DND-41 (cell line): Measurements from ENCODE around the gene ATP6V0A1.
A peak's percentile ranks its signal among the peaks of the same experiment; 100 is the strongest.

ENCODE experiments used
- ATAC-seq: fragments of 200-7000 bp; cut with Tn5 transposase; 3 replicates; pipeline ENCODE4 v1.9.1; 2021; ENCODE audit warnings: low read depth; ENCODE audit not compliant: insufficient read depth
- DNase-seq: peaks from one replicate; pipeline ENCODE4 v3.0.0-alpha.2; 2020
- H2AFZ ChIP-seq: 2 replicates; pipeline ENCODE4 v1.6.0; 2012; ENCODE audit warnings: low read depth, low read length
- H3K27ac ChIP-seq: 2 replicates; pipeline ENCODE4 v1.5.1; 2012; ENCODE audit warnings: low read length, inconsistent platforms
- H3K27me3 ChIP-seq: fragments of 200-600 bp; sonication (generic); 2 replicates; pipeline ENCODE4 v1.6.0; 2012; ENCODE audit warnings: low read length, mild to moderate bottlenecking, inconsistent platforms; ENCODE audit not compliant: insufficient read depth, poor library complexity
- H3K36me3 ChIP-seq: 2 replicates; pipeline ENCODE4 v1.5.1; 2012; ENCODE audit warnings: low read length, inconsistent platforms; ENCODE audit not compliant: insufficient read depth
- H3K4me1 ChIP-seq: 2 replicates; pipeline ENCODE4 v1.5.1; 2012; ENCODE audit warnings: mild to moderate bottlenecking, low read length; ENCODE audit not compliant: insufficient read depth
- H3K4me2 ChIP-seq: 2 replicates; pipeline ENCODE4 v1.6.0; 2012; ENCODE audit warnings: mild to moderate bottlenecking, moderate library complexity, low read length, inconsistent platforms; ENCODE audit not compliant: insufficient read depth
- H3K4me3 ChIP-seq, 2 experiments: fragments of 200-600 bp in 1 of 2; shearing (Covaris generic) in 1 of 2; 2 replicates each; pipeline ENCODE4 v1.5.1; 2012 to 2016; ENCODE audit warnings: inconsistent platforms in 2 of 2, low read length in 2 of 2, mild to moderate bottlenecking in 2 of 2, low read depth in 1 of 2, moderate library complexity in 1 of 2
- H3K79me2 ChIP-seq: 2 replicates; pipeline ENCODE4 v1.6.0; 2012; ENCODE audit warnings: low read length, inconsistent platforms; ENCODE audit not compliant: insufficient read depth
- H3K9ac ChIP-seq: 2 replicates; pipeline ENCODE4 v1.6.0; 2012; ENCODE audit warnings: low read depth, mild to moderate bottlenecking, inconsistent platforms, low read length, moderate library complexity
- H3K9me3 ChIP-seq: 2 replicates; pipeline ENCODE4 v1.5.1; 2012; ENCODE audit warnings: low read length, moderate library complexity, mild to moderate bottlenecking, inconsistent platforms; ENCODE audit not compliant: insufficient read depth, severe bottlenecking
- H4K20me1 ChIP-seq: 2 replicates; pipeline ENCODE4 v1.6.0; 2012; ENCODE audit warnings: low read length; ENCODE audit not compliant: insufficient read depth
- EZH2 ChIP-seq: IDR thresholded peaks from 3 replicates; pipeline ENCODE4 v1.6.1; 2012; ENCODE audit warnings: borderline replicate concordance, low read depth, mild to moderate bottlenecking, moderate library complexity, low read length, inconsistent platforms; ENCODE audit not compliant: severe bottlenecking
- TF ChIP-seq, protein P1 (sequence below): IDR thresholded peaks from 2 replicates; pipeline ENCODE4 v1.5.1; 2012; ENCODE audit warnings: borderline replicate concordance, low read length, moderate library complexity, mild to moderate bottlenecking; ENCODE audit not compliant: poor library complexity, severe bottlenecking; ENCODE audit errors: extremely low read depth

The ATP6V0A1 gene

GRCh38 chr17:42535155-42536047 is 76.7 kb downstream of the ATP6V0A1 start:
- peak overlapping the region; percentile 7 to 67; a peak in 3 of 4 replicates for H3K4me3 ChIP-seq
- peak overlapping the region; percentile 59 for H3K27ac ChIP-seq
- H3K36me3 ChIP-seq, result peaks cover 14% of the 10 kb centered on the region
- peaks cover 55% of the 10 kb centered on the region for H3K4me1 ChIP-seq
- peak; percentile 16; the same call in 2 of the 3 replicates for ATAC-seq
- no peaks in the 10 kb centered on the region for H3K9me3 ChIP-seq
- H3K79me2 ChIP-seq, result peaks cover 10% of the 10 kb centered on the region
- DNase-seq, result no peak
- no peaks in the 10 kb centered on the region for H3K27me3 ChIP-seq
- peaks cover 7% of the 10 kb centered on the region; the same call in 1 of the 2 replicates for H4K20me1 ChIP-seq
- TF ChIP-seq, protein P1, sequence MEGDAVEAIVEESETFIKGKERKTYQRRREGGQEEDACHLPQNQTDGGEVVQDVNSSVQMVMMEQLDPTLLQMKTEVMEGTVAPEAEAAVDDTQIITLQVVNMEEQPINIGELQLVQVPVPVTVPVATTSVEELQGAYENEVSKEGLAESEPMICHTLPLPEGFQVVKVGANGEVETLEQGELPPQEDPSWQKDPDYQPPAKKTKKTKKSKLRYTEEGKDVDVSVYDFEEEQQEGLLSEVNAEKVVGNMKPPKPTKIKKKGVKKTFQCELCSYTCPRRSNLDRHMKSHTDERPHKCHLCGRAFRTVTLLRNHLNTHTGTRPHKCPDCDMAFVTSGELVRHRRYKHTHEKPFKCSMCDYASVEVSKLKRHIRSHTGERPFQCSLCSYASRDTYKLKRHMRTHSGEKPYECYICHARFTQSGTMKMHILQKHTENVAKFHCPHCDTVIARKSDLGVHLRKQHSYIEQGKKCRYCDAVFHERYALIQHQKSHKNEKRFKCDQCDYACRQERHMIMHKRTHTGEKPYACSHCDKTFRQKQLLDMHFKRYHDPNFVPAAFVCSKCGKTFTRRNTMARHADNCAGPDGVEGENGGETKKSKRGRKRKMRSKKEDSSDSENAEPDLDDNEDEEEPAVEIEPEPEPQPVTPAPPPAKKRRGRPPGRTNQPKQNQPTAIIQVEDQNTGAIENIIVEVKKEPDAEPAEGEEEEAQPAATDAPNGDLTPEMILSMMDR, result no peak
- TF ChIP-seq EZH2, result no peak
- peak overlapping the region; percentile 69 for H2AFZ ChIP-seq
- peak overlapping the region; percentile 77 for H3K4me2 ChIP-seq
- H3K9ac ChIP-seq, result peak overlapping the region; percentile 71

GRCh38 chr17:42536048-42536371 is 77.3 kb downstream of the ATP6V0A1 start, which contains the start of gene NAGLU:
NAGLU (plus strand) TSS chr17:42536241; CDS start chr17:42536273, 32 bp downstream.
- DNase-seq (peak; percentile 87), ATAC-seq (peak; percentile 81)
- no peaks in the 10 kb centered on the region for H3K27me3 ChIP-seq
- H3K36me3 ChIP-seq, result peaks cover 16% of the 10 kb centered on the region
- peak within 1 kb of the TSS; percentile 71 for H3K9ac ChIP-seq
- H3K27ac ChIP-seq, result peak within 1 kb of the TSS; percentile 59
- peaks cover 7% of the 10 kb centered on the region; the same call in 1 of the 2 replicates for H4K20me1 ChIP-seq
- TF ChIP-seq, protein P1, result no peak
- no peak for TF ChIP-seq EZH2
- peaks cover 49% of the 10 kb centered on the region for H3K4me1 ChIP-seq
- H2AFZ ChIP-seq, result peak within 1 kb of the TSS; percentile 69
- no peaks in the 10 kb centered on the region for H3K9me3 ChIP-seq
- H3K79me2 ChIP-seq, result peaks cover 10% of the 10 kb centered on the region
- peak within 1 kb of the TSS; percentile 36 to 67; a peak in 3 of 4 replicates for H3K4me3 ChIP-seq
- H3K4me2 ChIP-seq, result peak within 1 kb of the TSS; percentile 77

DNA sequence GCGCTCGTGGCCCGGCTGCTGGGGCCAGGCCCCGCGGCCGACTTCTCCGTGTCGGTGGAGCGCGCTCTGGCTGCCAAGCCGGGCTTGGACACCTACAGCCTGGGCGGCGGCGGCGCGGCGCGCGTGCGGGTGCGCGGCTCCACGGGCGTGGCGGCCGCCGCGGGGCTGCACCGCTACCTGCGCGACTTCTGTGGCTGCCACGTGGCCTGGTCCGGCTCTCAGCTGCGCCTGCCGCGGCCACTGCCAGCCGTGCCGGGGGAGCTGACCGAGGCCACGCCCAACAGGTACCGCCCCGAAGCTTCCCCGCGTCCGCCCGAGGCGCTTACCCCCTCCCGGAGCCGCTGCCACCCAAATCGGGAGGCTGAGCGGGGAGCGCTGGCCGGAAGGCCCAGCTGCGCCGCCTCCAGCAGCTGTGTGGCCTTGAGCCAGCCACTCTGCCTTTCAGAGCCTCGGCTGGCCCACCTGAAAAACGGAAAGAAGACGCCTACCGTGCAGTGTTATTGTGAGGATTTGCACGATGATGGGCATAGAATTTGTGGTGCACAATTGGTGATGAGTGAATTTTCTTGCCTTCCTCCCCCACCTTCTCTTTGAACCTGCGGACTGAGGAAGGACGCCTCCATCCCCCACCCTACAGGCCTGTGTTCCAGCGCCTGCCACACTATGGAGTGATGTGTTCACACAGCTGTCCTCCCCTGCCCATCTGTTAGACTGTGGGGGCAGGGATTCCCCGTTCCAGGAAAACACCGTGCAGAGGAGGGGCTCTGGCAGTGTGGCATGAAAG is 77.9 kb downstream of the ATP6V0A1 start:
- Histone ChIP-seq H3K9ac (peak overlapping the region; percentile 71), H3K9me3 (no peaks in the 10 kb centered on the region), H3K79me2 (peaks cover 10% of the 10 kb centered on the region), H3K4me1 (peaks cover 43% of the 10 kb centered on the region), H3K27me3 (no peaks in the 10 kb centered on the region), H2AFZ (peak overlapping the region; percentile 69), H3K4me2 (peak overlapping the region; percentile 77), H3K27ac (peak overlapping the region; percentile 59), H4K20me1 (peaks cover 7% of the 10 kb centered on the region; the same call in 1 of the 2 replicates), H3K4me3 (peak overlapping the region; percentile 36 to 67; a peak in 3 of 4 replicates), H3K36me3 (peaks cover 21% of the 10 kb centered on the region)
- TF ChIP-seq, protein P1, result peak; percentile 14
- TF ChIP-seq EZH2, result no peak
- DNase-seq (peak; percentile 75), ATAC-seq (peak; percentile 59)
